SU-DHL-6 (cell line): ENCODE results near the gene CCDC70.

Experiments used
- H2AFZ ChIP-seq: fragments of 200-600 bp; sonication (generic); 2 replicates; pipeline ENCODE4 v1.6.1; 2014; ENCODE audit warnings: low read depth, mild to moderate bottlenecking, moderate library complexity, mixed read lengths, antibody characterized with exemption, low read length; ENCODE audit not compliant: severe bottlenecking
- H3F3A ChIP-seq: fragments of 200-600 bp; shearing (Covaris generic); 2 replicates; pipeline ENCODE4 v1.6.0; 2016; ENCODE audit warnings: antibody characterized with exemption, mild to moderate bottlenecking; ENCODE audit not compliant: insufficient read depth
- H3K27ac ChIP-seq: fragments of 200-600 bp; sonication (generic); 2 replicates; pipeline ENCODE4 v1.5.1; 2016; ENCODE audit warnings: low read depth, mild to moderate bottlenecking, low read length, moderate library complexity, mixed read lengths
- H3K27me3 ChIP-seq: fragments of 200-600 bp; sonication (generic), shearing (Covaris generic); 2 replicates; pipeline ENCODE4 v1.6.0; 2014; ENCODE audit warnings: mild to moderate bottlenecking, low read length
- H3K36me3 ChIP-seq: fragments of 200-600 bp; sonication (generic); 2 replicates; pipeline ENCODE4 v1.6.1; 2014; ENCODE audit warnings: mild to moderate bottlenecking, low read length, mixed read lengths
- H3K4me2 ChIP-seq: fragments of 300-600, 200-600 bp; shearing (Covaris generic), sonication (generic); 2 replicates; pipeline ENCODE4 v1.6.0; 2014; ENCODE audit warnings: low read length, low read depth, mild to moderate bottlenecking; ENCODE audit not compliant: poor library complexity, severe bottlenecking
- H3K4me3 ChIP-seq: fragments of 200-600 bp; sonication (generic); 2 replicates; pipeline ENCODE4 v1.5.1; 2014; ENCODE audit warnings: antibody characterized with exemption, low read length, mild to moderate bottlenecking, mixed read lengths; ENCODE audit not compliant: insufficient read depth, poor library complexity, severe bottlenecking
- H3K79me2 ChIP-seq: fragments of 200-600 bp; sonication (generic); 2 replicates; pipeline ENCODE4 v1.6.1; 2014; ENCODE audit warnings: mild to moderate bottlenecking, low read length, moderate library complexity; ENCODE audit not compliant: insufficient read depth
- H3K9ac ChIP-seq: fragments of 200-600 bp; sonication (generic); 2 replicates; pipeline ENCODE4 v1.7.0; 2014; ENCODE audit warnings: mild to moderate bottlenecking, low read length
- H3K9me2 ChIP-seq: fragments of 200-600 bp; sonication (generic); replicated peaks from 2 replicates; pipeline ENCODE4 v1.6.1; 2014; ENCODE audit warnings: low read length; ENCODE audit not compliant: insufficient read depth
- H3K9me3 ChIP-seq: fragments of 200-600 bp; sonication (generic); 2 replicates; pipeline ENCODE4 v1.6.1; 2014; ENCODE audit warnings: low read length, mixed read lengths; ENCODE audit not compliant: insufficient read depth
- H4K20me1 ChIP-seq: fragments of 200-600 bp; sonication (generic); 2 replicates; pipeline ENCODE4 v1.6.1; 2014; ENCODE audit warnings: low read depth, mild to moderate bottlenecking, antibody characterized with exemption, low read length, moderate library complexity, mixed read lengths
- CTCF ChIP-seq: fragments of 200-600 bp; sonication (generic); IDR thresholded peaks from one replicate; pipeline ENCODE4 v1.5.1; 2017; ENCODE audit warnings: antibody characterized with exemption, mild to moderate bottlenecking, low read length, moderate library complexity; ENCODE audit not compliant: insufficient read depth, poor library complexity, severe bottlenecking
- EZH2phosphoT487 ChIP-seq: fragments of 200-600 bp; sonication (generic), shearing (Covaris generic); conservative IDR thresholded peaks from 2 replicates; pipeline ENCODE4 v1.6.1; 2018; ENCODE audit warnings: mild to moderate bottlenecking, antibody characterized with exemption, low read length, moderate library complexity, mixed read lengths

The CCDC70 gene

GRCh38 chr13:51902776-51903175, 41.0 kb downstream of the CCDC70 start:
- no peak for TF ChIP-seq CTCF
- TF ChIP-seq EZH2phosphoT487: no peak
- no peaks in the 10 kb centered on the region for H3K9me3 ChIP-seq
- H3K9ac ChIP-seq: no peak overlapping the region
- H3K36me3 ChIP-seq: no peaks in the 10 kb centered on the region
- no peaks in the 10 kb centered on the region; the same call in 1 of the 2 replicates for H3K27me3 ChIP-seq
- no peaks in the 10 kb centered on the region for H3K79me2 ChIP-seq
- no peak overlapping the region for H3K4me2 ChIP-seq
- no peak overlapping the region for H2AFZ ChIP-seq
- H3F3A ChIP-seq: no peaks in the 10 kb centered on the region
- H3K27ac ChIP-seq: no peak overlapping the region
- H3K9me2 ChIP-seq: no peaks in the 10 kb centered on the region
- no peaks in the 10 kb centered on the region for H4K20me1 ChIP-seq
- H3K4me3 ChIP-seq: no peak overlapping the region

GRCh38 chr13:51905787-51906186, 44.0 kb downstream of the CCDC70 start:
- Histone ChIP-seq H3K4me2 (no peak overlapping the region), H3K9me3 (no peaks in the 10 kb centered on the region), H3K27me3 (no peaks in the 10 kb centered on the region; the same call in 1 of the 2 replicates), H3K36me3 (no peaks in the 10 kb centered on the region), H3K9ac (no peak overlapping the region), H3K4me3 (no peak overlapping the region), H3K9me2 (no peaks in the 10 kb centered on the region), H4K20me1 (no peaks in the 10 kb centered on the region), H3F3A (no peaks in the 10 kb centered on the region), H3K27ac (no peak overlapping the region), H3K79me2 (no peaks in the 10 kb centered on the region), H2AFZ (no peak overlapping the region)
- TF ChIP-seq CTCF (no peak), EZH2phosphoT487 (no peak)

- Histone ChIP-seq H3F3A (no peaks in the 10 kb centered on the region), H3K4me2 (no peak overlapping the region), H2AFZ (no peak overlapping the region), H3K9ac (no peak overlapping the region), H3K9me3 (no peaks in the 10 kb centered on the region), H3K4me3 (no peak overlapping the region), H3K36me3 (no peaks in the 10 kb centered on the region), H3K27ac (no peak overlapping the region), H3K9me2 (no peaks in the 10 kb centered on the region), H4K20me1 (no peaks in the 10 kb centered on the region), H3K79me2 (no peaks in the 10 kb centered on the region), H3K27me3 (no peaks in the 10 kb centered on the region; the same call in 1 of the 2 replicates)
- TF ChIP-seq CTCF: no peak
Observed at GRCh38 chr13:51906581-51906980, 44.8 kb downstream of the CCDC70 start.
